SU-DHL-6 (cell line): ENCODE measurements around the gene OR1N2.

Experiments used
- CTCF ChIP-seq: fragments of 200-600 bp; sonication (generic); IDR thresholded peaks from one replicate; pipeline ENCODE4 v1.5.1; 2017; ENCODE audit warnings: antibody characterized with exemption, mild to moderate bottlenecking, low read length, moderate library complexity; ENCODE audit not compliant: insufficient read depth, poor library complexity, severe bottlenecking
- EZH2phosphoT487 ChIP-seq: fragments of 200-600 bp; sonication (generic), shearing (Covaris generic); conservative IDR thresholded peaks from 2 replicates; pipeline ENCODE4 v1.6.1; 2018; ENCODE audit warnings: mild to moderate bottlenecking, antibody characterized with exemption, low read length, moderate library complexity, mixed read lengths

DNA sequence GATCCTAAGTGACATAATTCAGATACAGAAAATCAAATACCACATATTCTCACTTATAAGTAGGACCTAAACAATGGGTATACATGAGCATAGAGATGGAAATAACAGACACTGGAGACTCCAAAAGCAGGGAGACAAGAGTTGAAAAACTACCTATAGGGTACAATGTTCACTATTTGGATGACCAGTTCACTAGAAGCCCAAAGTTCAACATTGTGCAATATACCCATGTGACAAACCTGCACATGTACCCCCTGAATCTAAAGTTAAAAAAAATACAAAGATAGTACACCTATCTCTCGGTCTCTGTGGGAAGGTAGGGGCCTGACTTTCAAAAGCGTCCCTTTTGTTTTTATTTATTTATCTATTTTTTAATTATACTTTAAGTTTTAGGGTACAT is 14.2 kb upstream of the OR1N2 start:
- TF ChIP-seq CTCF = no peak
- TF ChIP-seq EZH2phosphoT487 = no peak
